Panc1 (cell line): ENCODE measurements around the gene SAMD14. TPM values are rescaled to one million over a fixed set of nuclear protein-coding genes. Genes with fewer than 3 reads are reported as not detected.

Source experiments
- ATAC-seq: fragments of 200-7000 bp; cut with Tn5 transposase; 2 replicates; pipeline ENCODE4 v1.9.1; 2020; ENCODE audit warnings: mild to moderate bottlenecking, moderate library complexity
- BruUV-seq: library from RNA; stranded (reverse); fragments of 400-500 nt; replicated peaks from 2 replicates; lab custom pipeline; 2021; lab: Mats Ljungman, UMichigan
- CTCF ChIA-PET: fragments of 300-600 bp; sonication (Branson Sonifier 250); formaldehyde crosslinking; loops from one replicate; lab custom pipeline; 2022; ENCODE audit warnings: antibody characterized with exemption; lab: Charles Lee
- POLR2A ChIA-PET: fragments of 300-600 bp; sonication (Branson Sonifier 250); formaldehyde crosslinking; loops from one replicate; lab custom pipeline; 2022; ENCODE audit warnings: antibody characterized with exemption; lab: Charles Lee
- DNase-seq: peaks from one replicate; pipeline ENCODE4 v3.0.0-alpha.2; 2010; ENCODE audit warnings: low read depth, low spot score
- H3K27ac ChIP-seq: 2 replicates; pipeline ENCODE4 v1.5.1; 2011; ENCODE audit warnings: mild to moderate bottlenecking, low read length, inconsistent platforms
- H3K27me3 ChIP-seq: fragments of 200-500 bp; sonication (Bioruptor generic); 2 replicates; pipeline ENCODE4 v1.6.0; 2014; ENCODE audit warnings: low read length, inconsistent platforms; ENCODE audit not compliant: control insufficient read depth, insufficient read depth
- H3K36me3 ChIP-seq: fragments of 200-500 bp; sonication (Bioruptor generic); 2 replicates; pipeline ENCODE4 v1.5.1; 2014; ENCODE audit warnings: inconsistent platforms, mild to moderate bottlenecking, low read length, moderate library complexity; ENCODE audit not compliant: control insufficient read depth, insufficient read depth
- H3K4me1 ChIP-seq: 2 replicates; pipeline ENCODE4 v1.5.1; 2011; ENCODE audit warnings: inconsistent platforms, mild to moderate bottlenecking, low read length, moderate library complexity; ENCODE audit not compliant: control insufficient read depth, insufficient read depth
- H3K4me3 ChIP-seq, 2 experiments: 2 replicates each; pipeline ENCODE4 v1.5.1; 2011 to 2012; ENCODE audit warnings: low read depth in 2 of 2, low read length in 2 of 2, mild to moderate bottlenecking in 2 of 2, inconsistent platforms in 1 of 2, moderate library complexity in 1 of 2
- H3K9me3 ChIP-seq: fragments of 200-500 bp; sonication (Bioruptor generic); 2 replicates; pipeline ENCODE4 v1.5.1; 2014; ENCODE audit warnings: low read depth, mild to moderate bottlenecking, inconsistent platforms, low read length, moderate library complexity; ENCODE audit not compliant: control insufficient read depth, insufficient read depth
- SIN3A ChIP-seq: IDR thresholded peaks from 2 replicates; pipeline ENCODE4 v1.6.1; 2012; ENCODE audit warnings: low read depth, mild to moderate bottlenecking, low read length, moderate library complexity, borderline replicate concordance; ENCODE audit not compliant: insufficient read depth
- in situ Hi-C: cut with HindIII; loops from 2 replicates; pipeline ENCODE4 v1.10.0; 2016; ENCODE audit warnings: low sequenced_read_pairs, low pct_unique_long_range_greater_than_20kb
- intact Hi-C: fragments of 100-400 bp; cut with micrococcal nuclease; formaldehyde crosslinking; loops from one replicate; pipeline ENCODE4 v1.10.0; 2022; ENCODE audit not compliant: unreplicated experiment
- total RNA-seq: library from RNA; stranded (reverse); gene quantifications from one replicate; pipeline ENCODE4 v1.2.1, GENCODE V29; 2021; ENCODE audit not compliant: unreplicated experiment
- TF ChIP-seq, protein P1 (sequence below), 2 experiments: IDR thresholded peaks; 2 replicates each; pipeline ENCODE4 v1.6.1; 2011 to 2012; ENCODE audit warnings: low read depth in 2 of 2, control low read depth in 1 of 2, low read length in 1 of 2, mild to moderate bottlenecking in 1 of 2, moderate library complexity in 1 of 2; ENCODE audit not compliant: insufficient read depth in 1 of 2

The SAMD14 gene
- total RNA-seq, 1 experiment from 2014 or later = 6.9 TPM

DNA sequence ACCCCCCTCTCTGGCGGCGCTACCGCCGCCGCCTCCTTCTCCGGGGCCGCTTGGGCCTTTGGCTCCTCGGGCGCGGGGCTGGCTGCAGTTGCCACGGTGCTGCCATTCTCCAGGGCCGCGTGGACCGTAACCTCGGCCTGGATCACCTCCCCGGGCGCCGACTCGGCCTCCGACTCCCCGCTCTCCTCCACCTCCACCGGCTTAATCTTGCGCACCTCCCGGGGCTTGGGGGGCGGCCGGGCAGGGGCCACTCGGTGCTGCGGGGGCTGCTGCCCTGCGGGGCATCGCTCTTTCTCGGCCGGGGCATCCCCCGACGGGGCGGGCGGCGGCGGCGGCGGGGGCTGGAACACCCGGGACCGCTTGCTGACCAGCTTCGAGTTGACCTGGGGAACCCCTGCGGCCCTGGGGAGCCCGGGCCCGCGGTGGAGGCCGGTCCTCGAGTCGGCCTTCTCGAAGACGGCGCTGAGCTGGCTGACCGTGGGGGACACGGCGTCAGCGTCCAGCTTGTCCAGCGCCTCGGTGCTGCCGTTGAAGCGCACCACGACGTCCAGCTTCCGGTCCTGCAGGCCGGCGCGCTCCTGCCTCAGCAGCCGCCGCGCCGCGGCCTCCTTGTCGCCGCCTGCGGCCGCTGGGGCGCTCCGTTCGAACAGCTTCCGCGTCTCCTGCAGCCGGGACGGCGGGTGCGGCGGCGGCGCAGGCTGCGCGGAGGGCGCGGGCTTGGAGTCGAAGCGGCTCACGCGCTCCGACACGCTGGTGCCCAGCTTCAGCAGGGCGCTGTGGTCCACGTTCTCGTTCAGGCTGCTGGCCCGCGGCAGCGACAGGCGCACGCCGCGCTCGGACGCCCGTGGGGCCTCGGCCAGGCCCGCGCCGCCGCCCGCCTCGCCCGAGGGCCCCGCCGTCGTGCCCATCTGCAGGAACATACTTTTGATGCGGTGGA is 19.7 kb upstream of the SAMD14 start:
- DNase-seq (no peak), ATAC-seq (peak; percentile 2; the same call in 1 of the 2 replicates)
- Histone ChIP-seq H3K27me3 (no peaks in the 10 kb centered on the region), H3K36me3 (peaks cover 15% of the 10 kb centered on the region; the same call in 1 of the 2 replicates), H3K27ac (peak overlapping the region; percentile 94), H3K4me3 (peak overlapping the region; percentile 70 to 97), H3K9me3 (no peaks in the 10 kb centered on the region), H3K4me1 (peaks cover 56% of the 10 kb centered on the region)
- POLR2A ChIA-PET = no interaction called here
- intact Hi-C loops (no loop called here), in situ Hi-C loops (no loop called here)
- peak; percentile 34; the same call in 1 of the 2 replicates for TF ChIP-seq SIN3A
- TF ChIP-seq, protein P1, sequence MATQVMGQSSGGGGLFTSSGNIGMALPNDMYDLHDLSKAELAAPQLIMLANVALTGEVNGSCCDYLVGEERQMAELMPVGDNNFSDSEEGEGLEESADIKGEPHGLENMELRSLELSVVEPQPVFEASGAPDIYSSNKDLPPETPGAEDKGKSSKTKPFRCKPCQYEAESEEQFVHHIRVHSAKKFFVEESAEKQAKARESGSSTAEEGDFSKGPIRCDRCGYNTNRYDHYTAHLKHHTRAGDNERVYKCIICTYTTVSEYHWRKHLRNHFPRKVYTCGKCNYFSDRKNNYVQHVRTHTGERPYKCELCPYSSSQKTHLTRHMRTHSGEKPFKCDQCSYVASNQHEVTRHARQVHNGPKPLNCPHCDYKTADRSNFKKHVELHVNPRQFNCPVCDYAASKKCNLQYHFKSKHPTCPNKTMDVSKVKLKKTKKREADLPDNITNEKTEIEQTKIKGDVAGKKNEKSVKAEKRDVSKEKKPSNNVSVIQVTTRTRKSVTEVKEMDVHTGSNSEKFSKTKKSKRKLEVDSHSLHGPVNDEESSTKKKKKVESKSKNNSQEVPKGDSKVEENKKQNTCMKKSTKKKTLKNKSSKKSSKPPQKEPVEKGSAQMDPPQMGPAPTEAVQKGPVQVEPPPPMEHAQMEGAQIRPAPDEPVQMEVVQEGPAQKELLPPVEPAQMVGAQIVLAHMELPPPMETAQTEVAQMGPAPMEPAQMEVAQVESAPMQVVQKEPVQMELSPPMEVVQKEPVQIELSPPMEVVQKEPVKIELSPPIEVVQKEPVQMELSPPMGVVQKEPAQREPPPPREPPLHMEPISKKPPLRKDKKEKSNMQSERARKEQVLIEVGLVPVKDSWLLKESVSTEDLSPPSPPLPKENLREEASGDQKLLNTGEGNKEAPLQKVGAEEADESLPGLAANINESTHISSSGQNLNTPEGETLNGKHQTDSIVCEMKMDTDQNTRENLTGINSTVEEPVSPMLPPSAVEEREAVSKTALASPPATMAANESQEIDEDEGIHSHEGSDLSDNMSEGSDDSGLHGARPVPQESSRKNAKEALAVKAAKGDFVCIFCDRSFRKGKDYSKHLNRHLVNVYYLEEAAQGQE (IDR thresholded peaks at IDR 0.05; ENCODE audit: insufficient read depth in 1 of 2, low read depth in 2 of 2, low read length in 1 of 2) = no peak
- no TSS peak for BruUV-seq
- CTCF ChIA-PET = no interaction called here

DNA sequence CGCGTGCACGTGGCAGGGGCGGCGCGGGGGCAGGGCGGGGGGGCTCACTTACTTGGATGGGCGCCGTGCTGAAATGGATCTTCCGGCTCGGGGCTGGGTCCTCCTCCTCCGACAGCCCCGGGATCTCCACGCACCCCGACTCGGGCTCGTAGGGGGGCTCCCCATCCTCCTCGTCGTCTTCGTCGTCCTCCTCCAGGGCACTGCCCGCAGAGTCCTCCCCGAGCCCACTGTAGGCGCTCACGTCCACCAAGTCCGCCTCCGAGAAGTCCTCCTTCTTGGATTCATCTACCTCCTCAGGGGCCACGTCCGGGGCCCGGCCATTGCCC is 19.1 kb upstream of the SAMD14 start:
- POLR2A ChIA-PET = no interaction called here
- peak overlapping the region; percentile 89 for H3K27ac ChIP-seq
- peaks cover 19% of the 10 kb centered on the region; the same call in 1 of the 2 replicates for H3K36me3 ChIP-seq
- H3K9me3 ChIP-seq = no peaks in the 10 kb centered on the region
- H3K4me3 ChIP-seq = peak overlapping the region; percentile 70 to 97
- ATAC-seq (no peak), DNase-seq (no peak)
- 0 out of 2 replicates have a peak, but pooled peaks have one; percentile 34 for TF ChIP-seq SIN3A
- TF ChIP-seq, protein P1 (IDR thresholded peaks at IDR 0.05; ENCODE audit: insufficient read depth in 1 of 2, low read depth in 2 of 2, low read length in 1 of 2) = no peak
- peaks cover 50% of the 10 kb centered on the region for H3K4me1 ChIP-seq
- in situ Hi-C loops (no loop called here), intact Hi-C loops (no loop called here)
- no peaks in the 10 kb centered on the region for H3K27me3 ChIP-seq
- no TSS peak for BruUV-seq
- CTCF ChIA-PET = no interaction called here
